OCI-LY7 (cell line): ENCODE results near the gene MEF2A. TPM values are rescaled to one million over a fixed set of nuclear protein-coding genes. Genes with fewer than 3 reads are reported as not detected.

Experiments used
- BruUV-seq: library from RNA; stranded (reverse); fragments of 400-500 nt; replicated peaks from 2 replicates; lab custom pipeline; 2021; lab: Mats Ljungman, UMichigan
- CTCF ChIA-PET: fragments of 300-600 bp; sonication (Branson Sonifier 250); formaldehyde crosslinking; loops from one replicate; lab custom pipeline; 2022; ENCODE audit warnings: antibody characterized with exemption; ENCODE audit not compliant: unreplicated experiment; lab: Charles Lee
- POLR2A ChIA-PET: fragments of 300-600 bp; sonication (Branson Sonifier 250); formaldehyde crosslinking; loops from one replicate; lab custom pipeline; 2022; ENCODE audit warnings: antibody characterized with exemption; lab: Charles Lee
- DNase-seq: peaks from one replicate; pipeline ENCODE4 v3.0.0-alpha.2; 2015; ENCODE audit warnings: low spot score
- H2AFZ ChIP-seq: fragments of 200-600 bp; sonication (generic), shearing (Covaris generic); 2 replicates; pipeline ENCODE4 v1.6.1; 2014; ENCODE audit warnings: mild to moderate bottlenecking, antibody characterized with exemption, low read length, moderate library complexity
- H3K27ac ChIP-seq: fragments of 200-600 bp; sonication (generic); 2 replicates; pipeline ENCODE4 v1.5.1; 2014; ENCODE audit warnings: mixed run types, low read depth, mild to moderate bottlenecking, moderate library complexity, low read length, inconsistent platforms; ENCODE audit not compliant: poor library complexity, severe bottlenecking
- H3K36me3 ChIP-seq: fragments of 200-600 bp; sonication (generic); 2 replicates; pipeline ENCODE4 v1.6.1; 2014; ENCODE audit warnings: mild to moderate bottlenecking, antibody characterized with exemption, low read length, moderate library complexity, mixed read lengths; ENCODE audit not compliant: insufficient read depth
- H3K4me1 ChIP-seq: fragments of 200-600 bp; sonication (generic); 2 replicates; pipeline ENCODE4 v1.5.1; 2014; ENCODE audit warnings: mild to moderate bottlenecking, low read length; ENCODE audit not compliant: insufficient read depth, poor library complexity, severe bottlenecking
- H3K4me2 ChIP-seq: fragments of 200-600 bp; sonication (generic); 2 replicates; pipeline ENCODE4 v1.6.1; 2014; ENCODE audit warnings: mild to moderate bottlenecking, low read length
- H3K4me3 ChIP-seq: fragments of 200-600 bp; sonication (generic); 2 replicates; pipeline ENCODE4 v1.5.1; 2014; ENCODE audit warnings: mild to moderate bottlenecking, low read depth, low read length; ENCODE audit not compliant: poor library complexity, severe bottlenecking
- H3K79me2 ChIP-seq: fragments of 200-600 bp; sonication (generic); 2 replicates; pipeline ENCODE4 v1.6.1; 2016; ENCODE audit warnings: low read depth, mild to moderate bottlenecking, low read length, moderate library complexity, mixed read lengths; ENCODE audit not compliant: insufficient read depth
- H3K9me2 ChIP-seq: fragments of 200-600 bp; sonication (generic); 2 replicates; pipeline ENCODE4 v1.6.1; 2016; ENCODE audit warnings: mild to moderate bottlenecking, low read length, mixed read lengths; ENCODE audit not compliant: insufficient read depth
- H3K9me3 ChIP-seq: fragments of 200-600 bp; sonication (generic); 2 replicates; pipeline ENCODE4 v1.6.1; 2014; ENCODE audit warnings: mild to moderate bottlenecking, mixed run types, low read length, mixed read lengths
- H4K20me1 ChIP-seq: fragments of 200-600 bp; sonication (generic); 2 replicates; pipeline ENCODE4 v1.6.1; 2014; ENCODE audit warnings: mild to moderate bottlenecking, antibody characterized with exemption, low read length, moderate library complexity, mixed read lengths; ENCODE audit not compliant: insufficient read depth
- EZH2phosphoT487 ChIP-seq: fragments of 200-600 bp; sonication (generic); IDR thresholded peaks from 2 replicates; pipeline ENCODE4 v1.6.1; 2018; ENCODE audit warnings: low read depth, borderline replicate concordance, mild to moderate bottlenecking, mixed run types, antibody characterized with exemption, low read length, moderate library complexity, mixed read lengths
- intact Hi-C: fragments of 100-400 bp; cut with micrococcal nuclease; formaldehyde crosslinking; loops from one replicate; pipeline ENCODE4 v1.10.0; 2022; ENCODE audit not compliant: unreplicated experiment
- total RNA-seq, 2 experiments: library from RNA; depleted of rRNA in 1 of 2; stranded (reverse); fragments of >200 nt in 1 of 2; shearing (Covaris generic) in 1 of 2; gene quantifications; 2 replicates each; pipeline ENCODE4 v1.2.3, GENCODE V29; 2014 to 2022
- TF ChIP-seq, protein P1 (sequence below): fragments of 200-600 bp; sonication (generic); conservative IDR thresholded peaks from 2 replicates; pipeline ENCODE4 v1.5.1; 2014; ENCODE audit warnings: mild to moderate bottlenecking, antibody characterized with exemption, low read length, moderate library complexity, mixed read lengths

MEF2A gene
- total RNA-seq, 2 experiments from 2014 or later = 28.0 to 38.2 TPM

DNA sequence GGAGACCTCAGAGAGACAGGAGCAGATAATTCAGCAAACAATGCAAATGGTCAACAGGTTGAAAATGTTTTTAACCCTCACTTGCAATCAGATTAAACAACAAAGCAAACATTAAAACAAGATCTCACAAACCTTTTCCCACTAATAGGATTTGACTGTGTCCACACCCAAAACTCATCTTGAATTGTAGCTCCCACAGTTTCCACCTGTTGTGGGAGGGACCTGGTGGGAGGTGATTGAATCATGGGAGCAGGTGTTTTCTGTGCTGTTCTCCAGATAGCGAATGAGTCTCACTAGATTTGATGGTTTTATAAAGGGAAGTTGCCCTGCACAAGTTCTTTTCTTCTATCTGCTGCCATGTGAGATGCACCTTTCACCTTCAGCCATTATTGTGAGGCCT lies 168.8 kb downstream of the MEF2A start:
- H3K36me3 ChIP-seq = no peaks in the 10 kb centered on the region

DNA sequence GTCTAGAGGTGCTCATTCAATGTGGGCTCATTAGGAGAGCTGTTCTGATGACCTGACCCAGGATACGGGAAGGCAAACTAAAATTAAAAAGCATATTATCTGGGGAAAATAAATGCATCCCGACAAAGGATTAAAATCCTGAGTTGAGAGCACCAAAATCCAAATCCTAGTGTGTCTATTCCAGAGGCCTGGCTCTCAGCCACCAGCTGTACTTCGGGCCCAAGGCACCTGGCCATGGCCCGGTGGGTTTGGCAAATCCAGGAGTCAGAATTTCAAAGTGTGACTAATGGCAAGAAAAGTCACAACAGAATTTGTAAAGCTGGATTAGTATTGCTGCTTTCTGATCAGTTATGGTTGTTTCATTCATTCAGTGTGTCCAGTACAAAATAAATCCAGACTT lies 170.1 kb downstream of the MEF2A start:
- intact Hi-C loops = no loop called here
- POLR2A ChIA-PET = interaction anchor here (0.6 kb wide), 1 partner anchor 131 kb away, joined by 3 read pairs; no protein-coding TSS in a partner anchor

More for the DNA sequence above, 168.8 kb downstream of the MEF2A start:
- Histone ChIP-seq H3K9me2 (no peaks in the 10 kb centered on the region), H3K4me1 (peaks cover 3% of the 10 kb centered on the region), H2AFZ (no peak overlapping the region; the same call in 1 of the 2 replicates), H4K20me1 (no peaks in the 10 kb centered on the region), H3K4me3 (no peak overlapping the region), H3K79me2 (no peaks in the 10 kb centered on the region), H3K9me3 (no peaks in the 10 kb centered on the region), H3K4me2 (no peak overlapping the region), H3K27ac (no peak overlapping the region)
- ChIA-PET POLR2A (no interaction called here), CTCF (no interaction called here)
- TF ChIP-seq, protein P1, sequence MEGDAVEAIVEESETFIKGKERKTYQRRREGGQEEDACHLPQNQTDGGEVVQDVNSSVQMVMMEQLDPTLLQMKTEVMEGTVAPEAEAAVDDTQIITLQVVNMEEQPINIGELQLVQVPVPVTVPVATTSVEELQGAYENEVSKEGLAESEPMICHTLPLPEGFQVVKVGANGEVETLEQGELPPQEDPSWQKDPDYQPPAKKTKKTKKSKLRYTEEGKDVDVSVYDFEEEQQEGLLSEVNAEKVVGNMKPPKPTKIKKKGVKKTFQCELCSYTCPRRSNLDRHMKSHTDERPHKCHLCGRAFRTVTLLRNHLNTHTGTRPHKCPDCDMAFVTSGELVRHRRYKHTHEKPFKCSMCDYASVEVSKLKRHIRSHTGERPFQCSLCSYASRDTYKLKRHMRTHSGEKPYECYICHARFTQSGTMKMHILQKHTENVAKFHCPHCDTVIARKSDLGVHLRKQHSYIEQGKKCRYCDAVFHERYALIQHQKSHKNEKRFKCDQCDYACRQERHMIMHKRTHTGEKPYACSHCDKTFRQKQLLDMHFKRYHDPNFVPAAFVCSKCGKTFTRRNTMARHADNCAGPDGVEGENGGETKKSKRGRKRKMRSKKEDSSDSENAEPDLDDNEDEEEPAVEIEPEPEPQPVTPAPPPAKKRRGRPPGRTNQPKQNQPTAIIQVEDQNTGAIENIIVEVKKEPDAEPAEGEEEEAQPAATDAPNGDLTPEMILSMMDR = no peak
- TF ChIP-seq EZH2phosphoT487 = no peak
- BruUV-seq = no TSS peak
- intact Hi-C loops = no loop called here
- DNase-seq = no peak

DNA sequence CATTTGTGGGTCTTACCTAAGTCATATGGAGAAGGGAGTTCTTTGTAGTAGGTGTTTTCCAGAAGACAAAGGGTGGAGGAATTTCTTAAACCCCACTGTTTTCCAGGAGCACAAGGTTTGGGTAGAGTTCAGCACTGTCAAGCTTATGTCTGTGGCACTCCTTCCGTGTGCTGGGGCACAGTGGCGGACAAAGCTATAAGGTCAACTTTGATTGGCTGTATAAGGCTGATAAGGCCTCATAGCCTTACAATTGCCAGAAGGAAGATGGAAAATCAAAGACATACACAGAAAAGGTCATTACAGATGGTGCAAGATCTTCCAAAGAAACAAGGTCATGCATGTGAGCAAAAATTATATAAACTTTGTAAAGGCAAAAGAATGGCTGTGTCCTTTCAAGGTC lies 170.9 kb downstream of the MEF2A start:
- CTCF ChIA-PET = no interaction called here
- no peaks in the 10 kb centered on the region for H3K79me2 ChIP-seq
- no peak overlapping the region for H2AFZ ChIP-seq
- no peaks in the 10 kb centered on the region for H3K9me2 ChIP-seq
- no peaks in the 10 kb centered on the region for H3K9me3 ChIP-seq
- peaks cover 3% of the 10 kb centered on the region for H3K4me1 ChIP-seq
- no peak for DNase-seq
- H4K20me1 ChIP-seq = no peaks in the 10 kb centered on the region
- H3K27ac ChIP-seq = no peak overlapping the region
- H3K36me3 ChIP-seq = no peaks in the 10 kb centered on the region
- POLR2A ChIA-PET = no interaction called here
- TF ChIP-seq EZH2phosphoT487 = no peak
- TF ChIP-seq, protein P1 = no peak
- intact Hi-C loops = no loop called here
- no peak overlapping the region for H3K4me2 ChIP-seq
- BruUV-seq = no TSS peak
- H3K4me3 ChIP-seq = no peak overlapping the region

More for the DNA sequence above, 170.1 kb downstream of the MEF2A start:
- Histone ChIP-seq H3K9me3 (no peaks in the 10 kb centered on the region), H3K4me3 (no peak overlapping the region), H4K20me1 (no peaks in the 10 kb centered on the region), H2AFZ (no peak overlapping the region), H3K4me1 (peaks cover 3% of the 10 kb centered on the region), H3K9me2 (no peaks in the 10 kb centered on the region), H3K27ac (no peak overlapping the region), H3K4me2 (no peak overlapping the region), H3K79me2 (no peaks in the 10 kb centered on the region), H3K36me3 (no peaks in the 10 kb centered on the region)
- DNase-seq = no peak
- BruUV-seq = no TSS peak
- TF ChIP-seq, protein P1 = no peak
- TF ChIP-seq EZH2phosphoT487 = no peak
- CTCF ChIA-PET = no interaction called here
